Effector memory CD8-positive, alpha-beta T cell (primary cell): ENCODE measurements around the gene RIC8B.
"Not testable (repeated sequence)": the region's sequence is repeated elsewhere in the genome, so short reads cannot be mapped to it uniquely, and the experiment has no call there.

Experiments used
- ATAC-seq: fragments of 150-1000 bp; cut with Tn5 transposase; replicated peaks from 2 replicates; pipeline ENCODE4 v1.10.0; 2021; ENCODE audit warnings: mild to moderate bottlenecking, moderate library complexity
- DNase-seq, 3 experiments: peaks; one replicate each; pipeline ENCODE4 v3.0.0; 2021
- H3K27ac Mint-ChIP-seq, 2 donors: one replicate each; pipeline ENCODE4 v1.8.0; 2022; ENCODE audit warnings: mild to moderate bottlenecking in 2 of 2, mixed read lengths in 2 of 2, moderate library complexity in 2 of 2
- H3K27me3 Mint-ChIP-seq, 2 donors: one replicate each; pipeline ENCODE4 v1.8.0; 2022; ENCODE audit warnings: mixed read lengths in 2 of 2
- H3K36me3 Mint-ChIP-seq: one replicate; pipeline ENCODE4 v1.8.0; 2022; ENCODE audit warnings: mild to moderate bottlenecking, moderate library complexity, mixed read lengths; ENCODE audit not compliant: insufficient read depth
- H3K4me1 Mint-ChIP-seq, 2 donors: one replicate each; pipeline ENCODE4 v1.8.0; 2022; ENCODE audit warnings: low read depth in 2 of 2, mixed read lengths in 2 of 2
- H3K4me3 Mint-ChIP-seq, 2 donors: one replicate each; pipeline ENCODE4 v1.8.0; 2022; ENCODE audit warnings: mild to moderate bottlenecking in 2 of 2, mixed read lengths in 2 of 2, moderate library complexity in 2 of 2
- H3K9me3 Mint-ChIP-seq, 2 donors: one replicate each; pipeline ENCODE4 v1.8.0; 2022; ENCODE audit warnings: mixed read lengths in 2 of 2
- total RNA-seq, 9 experiments: gene quantifications; one replicate each; lab custom pipeline; 2026; lab: John Stamatoyannopoulos, UW

Gene RIC8B, protein sequence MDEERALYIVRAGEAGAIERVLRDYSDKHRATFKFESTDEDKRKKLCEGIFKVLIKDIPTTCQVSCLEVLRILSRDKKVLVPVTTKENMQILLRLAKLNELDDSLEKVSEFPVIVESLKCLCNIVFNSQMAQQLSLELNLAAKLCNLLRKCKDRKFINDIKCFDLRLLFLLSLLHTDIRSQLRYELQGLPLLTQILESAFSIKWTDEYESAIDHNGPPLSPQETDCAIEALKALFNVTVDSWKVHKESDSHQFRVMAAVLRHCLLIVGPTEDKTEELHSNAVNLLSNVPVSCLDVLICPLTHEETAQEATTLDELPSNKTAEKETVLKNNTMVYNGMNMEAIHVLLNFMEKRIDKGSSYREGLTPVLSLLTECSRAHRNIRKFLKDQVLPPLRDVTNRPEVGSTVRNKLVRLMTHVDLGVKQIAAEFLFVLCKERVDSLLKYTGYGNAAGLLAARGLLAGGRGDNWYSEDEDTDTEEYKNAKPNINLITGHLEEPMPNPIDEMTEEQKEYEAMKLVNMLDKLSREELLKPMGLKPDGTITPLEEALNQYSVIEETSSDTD
- 15.5 to 50.1 (median 22.3) reads per million in 9 experiments for total RNA-seq

DNA sequence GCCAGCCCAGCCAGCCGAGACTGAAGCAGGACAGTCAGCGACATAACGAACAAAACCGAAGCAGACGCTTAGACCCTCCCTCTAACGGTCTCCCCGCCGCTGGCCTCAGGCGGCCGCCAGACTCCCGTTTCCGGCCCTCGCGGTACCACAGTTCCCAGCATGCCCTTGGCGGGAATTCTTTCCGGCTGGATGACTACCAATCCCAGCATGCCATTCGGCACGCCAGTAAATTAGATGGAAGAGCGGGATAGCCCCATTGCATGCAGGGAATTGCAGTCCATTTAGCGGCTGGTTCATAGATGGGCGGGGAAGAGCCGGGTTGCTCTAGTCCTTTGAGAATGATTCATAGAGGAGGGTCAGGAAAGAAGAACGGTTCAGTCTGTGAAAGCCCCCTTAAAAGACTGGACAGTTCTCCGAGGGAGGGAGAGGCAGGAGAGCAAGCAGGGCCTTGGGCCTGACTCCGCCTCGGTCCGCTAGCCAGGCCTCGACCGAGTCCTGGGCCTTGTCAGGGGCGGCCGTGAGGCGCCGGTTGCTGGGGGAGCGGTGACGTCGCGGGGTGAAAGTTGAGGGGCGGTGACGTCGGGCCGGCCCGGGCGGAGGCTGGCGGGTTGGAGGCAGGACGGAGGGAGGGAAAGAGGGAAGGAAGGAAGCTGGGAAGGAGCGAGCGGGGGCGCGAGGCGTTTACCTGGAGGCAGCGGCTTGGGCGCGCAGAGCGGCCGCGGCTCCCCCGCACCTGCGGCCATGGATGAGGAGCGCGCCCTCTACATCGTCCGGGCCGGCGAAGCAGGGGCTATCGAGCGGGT is at the start of gene RIC8B:
Gene RIC8B, plus strand, starts transcription at position 678 of the 803 bp plus-strand sequence. Its CDS starts 64 bp downstream, at position 742.
- Mint-ChIP-seq H3K27ac (peak within 1 kb of the TSS; percentile 99 to 100), H3K27me3 (no peaks in the 10 kb centered on the region), H3K36me3 (peaks cover 4% of the 10 kb centered on the region), H3K4me1 (peaks cover 34 to 37% of the 10 kb centered on the region in 2 donors), H3K9me3 (no peaks in the 10 kb centered on the region), H3K4me3 (peak within 1 kb of the TSS; percentile 93 to 95)
- DNase-seq (peak; percentile 59 to 73 (median 69)), ATAC-seq (peak; percentile 79)

DNA sequence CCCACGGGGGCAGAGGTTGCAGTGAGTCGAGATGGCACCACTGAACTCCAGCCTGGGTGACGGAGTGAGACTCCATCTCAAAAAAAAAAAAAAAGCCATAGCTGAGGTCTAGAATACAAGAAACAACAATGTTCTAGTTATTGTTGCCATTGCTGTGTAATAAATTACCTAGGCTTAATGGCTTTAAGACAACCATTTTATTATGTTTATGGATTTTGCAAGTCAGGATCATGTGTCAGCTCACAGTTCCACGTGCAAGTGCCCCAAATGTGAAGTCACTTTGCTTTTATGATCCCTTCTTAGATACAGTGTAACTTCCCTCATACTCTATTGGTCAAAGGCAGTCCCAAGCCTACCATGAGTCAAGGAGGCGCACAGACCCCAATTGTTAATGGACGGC is 49.5 kb upstream of the RIC8B start:
- Mint-ChIP-seq H3K27ac (no peak overlapping the region), H3K4me1 (peaks cover 0 to 3% of the 10 kb centered on the region in 2 donors), H3K36me3 (no peaks in the 10 kb centered on the region), H3K27me3 (peaks cover 6% of the 10 kb centered on the region in 2 donors), H3K9me3 (no peaks in the 10 kb centered on the region), H3K4me3 (no peak overlapping the region)
- ATAC-seq, result no peak
- DNase-seq, result no peak

DNA sequence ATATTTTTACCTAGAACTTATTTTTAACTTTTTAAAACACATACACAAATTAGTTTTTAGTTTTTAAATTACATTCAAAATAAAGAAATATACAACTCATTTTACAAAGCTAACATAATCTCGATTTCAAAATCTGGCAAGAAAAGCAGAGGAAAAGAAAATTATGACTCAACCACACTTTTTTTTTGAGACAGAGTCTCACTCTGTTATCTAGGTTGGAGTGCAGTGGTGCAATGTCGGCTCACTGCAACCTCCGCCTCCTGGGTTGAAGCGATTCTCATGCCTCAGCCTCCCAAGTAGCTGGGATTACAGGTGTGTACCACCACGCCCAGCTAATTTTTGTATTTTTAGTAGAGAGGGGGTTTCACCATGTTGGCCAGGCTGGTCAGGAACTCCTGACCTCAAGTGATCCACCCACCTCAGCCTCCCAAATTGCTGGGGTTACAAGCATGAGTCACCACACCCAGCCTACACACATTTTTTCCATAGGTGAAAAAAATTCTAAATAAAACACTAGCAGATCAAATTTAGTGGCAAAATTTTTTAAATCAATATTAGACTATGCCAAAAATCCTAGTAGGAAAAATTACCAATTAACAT is 47.8 kb upstream of the RIC8B start:
- not testable (repeated sequence) for ATAC-seq, DNase-seq, H3K27ac Mint-ChIP-seq, H3K4me3 Mint-ChIP-seq, H3K36me3 Mint-ChIP-seq, H3K4me1 Mint-ChIP-seq, H3K27me3 Mint-ChIP-seq, H3K9me3 Mint-ChIP-seq

DNA sequence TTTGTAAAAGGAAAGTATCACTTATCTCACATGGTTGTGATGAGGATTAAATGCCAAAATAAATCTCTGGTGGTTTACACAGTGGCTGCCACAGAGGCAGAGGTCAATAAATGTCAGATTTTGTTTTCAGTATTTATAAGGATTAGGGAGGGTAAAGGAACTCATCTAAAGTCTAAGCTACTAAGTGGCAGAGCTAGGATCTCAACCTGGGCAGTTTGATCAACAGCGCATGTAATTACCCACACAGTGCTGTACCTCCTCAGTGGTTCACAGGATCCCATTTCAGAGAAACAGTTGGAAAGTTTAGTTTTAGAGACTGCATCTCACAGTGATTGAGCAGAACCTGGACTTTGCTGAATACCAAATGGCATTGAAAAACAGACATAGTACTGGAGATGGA is 44.9 kb upstream of the RIC8B start:
- DNase-seq (no peak), ATAC-seq (no peak)
- no peak overlapping the region for H3K27ac Mint-ChIP-seq
- H3K9me3 Mint-ChIP-seq, result no peaks in the 10 kb centered on the region
- no peak overlapping the region for H3K4me3 Mint-ChIP-seq
- H3K36me3 Mint-ChIP-seq, result no peaks in the 10 kb centered on the region
- peaks cover 0 to 1% of the 10 kb centered on the region in 2 donors for H3K4me1 Mint-ChIP-seq
- H3K27me3 Mint-ChIP-seq, result no peaks in the 10 kb centered on the region

DNA sequence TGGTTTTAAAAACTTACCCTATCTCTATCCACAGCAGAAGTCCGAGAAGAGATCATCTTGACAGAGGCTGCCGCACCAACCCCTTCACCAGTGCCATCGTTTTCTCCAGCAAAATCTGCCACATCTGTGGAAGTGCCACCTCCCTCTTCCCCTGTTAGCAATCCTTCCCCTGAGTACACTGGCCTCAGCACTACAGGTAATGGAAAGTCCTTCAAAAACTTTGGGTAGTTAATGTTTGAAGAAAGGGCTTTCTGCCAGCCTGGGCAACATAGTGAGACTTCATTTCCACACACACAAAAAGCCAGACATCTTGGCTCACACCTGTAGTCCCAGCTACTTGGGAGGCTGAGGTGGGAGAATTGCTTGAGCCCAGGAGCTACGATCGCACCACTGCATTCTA is 41.6 kb upstream of the RIC8B start:
- Mint-ChIP-seq H3K27me3 (no peaks in the 10 kb centered on the region), H3K4me3 (no peak overlapping the region), H3K36me3 (no peaks in the 10 kb centered on the region), H3K4me1 (no peaks in the 10 kb centered on the region), H3K27ac (no peak overlapping the region), H3K9me3 (no peaks in the 10 kb centered on the region)
- no peak for DNase-seq
- no peak for ATAC-seq

DNA sequence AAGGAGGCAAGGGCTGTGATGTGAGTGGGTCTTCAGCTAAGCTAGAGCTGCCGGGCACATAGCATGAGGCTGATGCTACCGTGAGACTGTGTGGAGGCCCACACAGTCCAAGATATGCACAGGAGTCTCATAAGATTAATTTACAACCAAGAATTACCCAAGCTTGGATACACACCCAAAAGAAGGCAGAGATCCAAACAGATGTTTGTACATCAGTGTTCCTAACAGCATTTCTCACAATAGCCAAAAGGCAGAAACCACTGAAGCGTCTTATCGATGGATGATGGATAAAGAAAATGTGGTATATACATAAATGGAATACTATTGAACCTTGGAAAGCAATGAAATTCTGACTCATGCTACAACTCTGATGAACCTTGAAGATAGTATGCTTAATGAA is 40.8 kb upstream of the RIC8B start:
- no peaks in the 10 kb centered on the region for H3K4me1 Mint-ChIP-seq
- no peak overlapping the region for H3K4me3 Mint-ChIP-seq
- DNase-seq (no peak), ATAC-seq (no peak)
- no peaks in the 10 kb centered on the region for H3K9me3 Mint-ChIP-seq
- H3K27ac Mint-ChIP-seq, result peak overlapping the region in 1 of 2 donors; percentile 1
- no peaks in the 10 kb centered on the region for H3K36me3 Mint-ChIP-seq
- no peaks in the 10 kb centered on the region for H3K27me3 Mint-ChIP-seq

DNA sequence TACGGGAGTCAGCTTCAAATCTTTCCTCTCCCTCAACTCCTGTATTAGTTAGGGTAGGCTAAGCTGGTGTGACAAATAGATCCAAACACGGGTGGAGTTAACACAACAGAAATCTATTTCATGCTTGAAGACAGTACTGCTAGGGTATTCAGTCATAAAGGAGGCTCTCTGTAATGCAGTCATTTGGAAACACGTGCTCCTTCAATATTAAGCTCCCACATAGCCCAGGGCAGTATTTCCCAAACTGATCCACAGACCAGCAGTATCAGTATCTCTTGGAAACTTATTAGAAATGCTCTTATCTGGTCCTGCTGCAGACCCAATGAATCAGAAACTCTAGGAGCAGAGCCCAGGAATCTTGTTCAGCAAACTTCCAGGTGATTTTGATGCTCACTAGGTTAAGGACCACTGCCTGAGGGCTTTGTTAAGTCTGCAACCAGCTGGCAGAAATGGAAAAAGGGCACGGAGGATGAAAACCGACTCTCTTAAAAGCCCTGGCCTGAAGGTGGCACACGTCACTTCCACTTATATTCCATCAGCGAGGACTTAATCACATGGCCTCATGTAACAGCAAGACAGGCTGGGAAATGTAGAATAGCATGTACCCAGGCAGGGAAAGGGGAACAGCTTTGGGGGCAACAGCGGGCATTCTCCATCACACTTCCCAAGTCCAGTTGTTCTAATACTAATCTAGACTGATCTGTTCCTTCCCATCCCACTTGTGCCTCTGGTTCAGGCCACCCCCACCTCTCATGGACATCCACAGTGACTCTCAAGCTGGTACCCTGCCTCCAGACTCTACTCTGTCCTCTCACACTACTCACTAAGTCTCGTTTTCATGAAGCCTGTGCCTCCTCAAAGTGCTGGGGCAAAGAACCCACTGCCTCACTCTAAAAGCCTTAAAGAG is 38.2 kb upstream of the RIC8B start:
- peaks cover 0 to 5% of the 10 kb centered on the region in 2 donors for H3K27me3 Mint-ChIP-seq
- H3K9me3 Mint-ChIP-seq, result no peaks in the 10 kb centered on the region
- H3K4me1 Mint-ChIP-seq, result no peaks in the 10 kb centered on the region
- peak; percentile 24 for ATAC-seq
- no peaks in the 10 kb centered on the region for H3K36me3 Mint-ChIP-seq
- no peak overlapping the region for H3K27ac Mint-ChIP-seq
- no peak for DNase-seq
- H3K4me3 Mint-ChIP-seq, result no peak overlapping the region

DNA sequence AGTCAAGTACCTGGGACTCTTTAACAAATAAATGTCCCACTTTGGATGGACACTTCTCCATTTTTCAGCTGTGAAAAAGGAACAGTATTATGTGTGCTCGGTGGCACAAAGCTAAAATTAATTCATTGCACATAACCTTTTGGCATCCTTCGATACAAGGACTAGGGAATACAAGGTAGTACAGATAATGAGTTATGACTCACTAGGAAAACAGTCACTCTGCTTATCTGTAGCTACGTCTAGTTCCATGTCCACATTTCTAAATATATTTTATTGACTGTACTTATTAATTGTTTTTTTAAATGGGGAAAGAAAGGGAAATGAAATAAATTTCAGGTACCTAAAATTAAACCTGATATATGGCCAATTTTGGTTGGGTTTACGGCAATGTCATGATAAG is 35.2 kb upstream of the RIC8B start:
- DNase-seq (no peak), ATAC-seq (no peak)
- Mint-ChIP-seq H3K36me3 (no peaks in the 10 kb centered on the region), H3K4me3 (no peak overlapping the region), H3K27ac (no peak overlapping the region), H3K4me1 (no peaks in the 10 kb centered on the region), H3K9me3 (no peaks in the 10 kb centered on the region), H3K27me3 (peaks cover 0 to 5% of the 10 kb centered on the region in 2 donors)

DNA sequence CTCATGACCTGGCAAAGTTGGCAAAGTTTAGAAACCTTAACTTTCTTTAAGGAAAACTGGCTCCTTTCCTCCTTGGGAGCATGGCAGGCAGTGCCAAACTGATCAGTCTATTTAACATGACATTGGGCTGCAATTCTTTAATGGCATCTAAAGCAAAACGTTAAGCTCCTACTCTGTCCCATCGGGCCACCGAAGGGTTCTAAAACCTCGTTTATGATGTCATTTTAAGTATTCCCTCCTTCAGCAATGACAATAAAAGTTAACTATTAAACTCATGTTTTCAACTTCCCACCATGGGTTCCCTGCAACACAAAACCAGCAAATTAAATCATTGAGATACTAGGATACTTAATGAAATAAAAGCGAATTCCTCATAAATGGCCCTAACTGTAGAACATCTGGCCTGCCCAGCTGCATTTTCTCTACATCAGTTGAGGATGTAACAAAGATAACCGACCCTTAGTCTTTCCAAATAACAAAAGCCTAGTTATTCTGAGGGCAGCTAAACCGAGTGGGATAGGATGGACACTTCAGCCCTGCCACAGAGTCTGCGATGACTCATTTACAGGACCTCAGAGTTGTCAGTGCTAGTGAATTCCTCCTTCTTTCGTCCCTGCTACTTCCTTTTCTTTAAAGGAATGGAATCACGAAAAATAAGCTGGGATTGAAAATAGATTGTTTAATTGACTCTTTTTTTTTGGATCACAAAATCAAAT is 34.5 kb upstream of the RIC8B start:
- Mint-ChIP-seq H3K27me3 (peaks cover 0 to 5% of the 10 kb centered on the region in 2 donors), H3K36me3 (no peaks in the 10 kb centered on the region), H3K27ac (no peak overlapping the region), H3K9me3 (no peaks in the 10 kb centered on the region), H3K4me3 (no peak overlapping the region), H3K4me1 (no peaks in the 10 kb centered on the region)
- ATAC-seq (no peak), DNase-seq (no peak)

DNA sequence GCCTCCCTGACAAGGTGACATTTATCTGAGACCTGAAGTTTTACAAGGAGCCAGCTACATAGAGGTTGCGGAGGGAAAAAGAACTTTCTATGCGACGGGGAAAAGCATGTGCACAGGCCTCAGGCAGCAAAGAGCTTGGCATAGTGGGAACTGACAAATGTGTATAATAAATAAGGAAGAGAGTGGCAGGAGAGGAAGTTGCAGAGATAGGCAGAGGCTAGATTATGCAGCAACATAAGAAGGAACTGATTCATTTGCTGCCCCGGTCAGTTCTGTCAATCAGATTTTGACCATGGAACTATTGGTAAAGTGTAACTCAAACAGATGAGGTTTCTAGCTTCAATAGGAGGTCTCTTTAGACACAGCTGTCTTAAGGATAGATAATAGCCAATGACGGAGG is 33.7 kb upstream of the RIC8B start:
- H3K27me3 Mint-ChIP-seq, result peaks cover 0 to 5% of the 10 kb centered on the region in 2 donors
- H3K27ac Mint-ChIP-seq, result no peak overlapping the region
- no peak for DNase-seq
- H3K36me3 Mint-ChIP-seq, result no peaks in the 10 kb centered on the region
- no peak overlapping the region for H3K4me3 Mint-ChIP-seq
- no peaks in the 10 kb centered on the region for H3K4me1 Mint-ChIP-seq
- no peaks in the 10 kb centered on the region for H3K9me3 Mint-ChIP-seq
- ATAC-seq, result no peak

DNA sequence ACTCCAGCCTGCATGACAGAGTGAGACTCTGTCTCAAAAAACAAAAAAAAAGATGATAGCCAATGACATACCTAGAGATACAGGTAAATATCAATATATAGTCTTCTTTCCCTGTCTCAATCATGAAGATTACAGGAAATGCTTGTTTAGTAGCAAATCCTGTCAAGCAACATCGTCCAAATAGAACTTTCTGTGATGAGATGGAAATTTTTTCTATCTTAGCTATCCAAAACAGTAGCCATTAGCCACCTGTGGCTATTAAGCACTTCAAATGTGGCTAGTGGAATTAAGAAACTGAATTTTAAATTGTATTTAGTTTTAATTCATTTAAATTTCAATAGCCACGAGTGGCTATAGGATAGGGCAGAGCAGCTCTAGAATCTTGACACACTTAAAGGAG is 33.2 kb upstream of the RIC8B start:
- no peak for ATAC-seq
- no peaks in the 10 kb centered on the region for H3K4me1 Mint-ChIP-seq
- H3K36me3 Mint-ChIP-seq, result no peaks in the 10 kb centered on the region
- no peaks in the 10 kb centered on the region for H3K9me3 Mint-ChIP-seq
- peaks cover 0 to 5% of the 10 kb centered on the region in 2 donors for H3K27me3 Mint-ChIP-seq
- no peak for DNase-seq
- no peak overlapping the region for H3K27ac Mint-ChIP-seq
- no peak overlapping the region for H3K4me3 Mint-ChIP-seq

DNA sequence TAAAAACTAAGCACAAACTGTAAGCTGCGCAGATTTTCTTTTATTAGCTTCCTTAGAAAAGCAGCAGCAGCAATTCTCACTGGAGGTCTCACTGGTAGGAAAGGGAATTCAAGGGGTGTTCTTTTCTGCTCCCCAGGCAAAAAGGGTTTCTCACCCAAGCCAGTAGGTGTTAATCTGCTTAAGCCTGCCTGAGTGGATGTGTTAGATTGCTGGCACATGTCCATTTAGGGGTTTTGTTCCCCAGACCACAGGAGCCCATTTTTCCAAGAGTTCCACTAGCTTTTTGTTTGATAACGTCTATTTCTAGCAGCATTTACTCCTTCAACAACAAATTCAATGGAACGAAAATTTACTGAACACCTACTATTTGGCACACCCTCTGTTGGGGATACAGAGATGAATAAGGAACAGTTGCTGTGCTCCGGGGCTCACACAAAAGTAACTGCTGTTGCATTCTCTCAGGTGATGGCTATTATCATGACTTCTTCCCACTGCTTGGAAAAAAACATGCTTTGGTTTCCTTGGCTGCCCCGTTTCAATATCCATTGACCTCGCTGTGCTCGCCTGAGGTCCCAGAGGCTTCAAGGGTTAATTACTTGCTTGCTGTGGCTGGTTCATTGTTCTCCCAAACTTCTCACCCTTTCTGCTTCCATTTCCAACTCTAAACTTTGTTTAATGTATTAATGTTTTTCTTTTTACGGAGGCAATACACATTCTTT is 31.1 kb upstream of the RIC8B start:
- DNase-seq (no peak), ATAC-seq (no peak)
- H3K27ac Mint-ChIP-seq, result no peak overlapping the region
- peaks cover 15 to 16% of the 10 kb centered on the region in 2 donors for H3K4me1 Mint-ChIP-seq
- peaks cover 7% of the 10 kb centered on the region for H3K36me3 Mint-ChIP-seq
- H3K27me3 Mint-ChIP-seq, result peaks cover 0 to 5% of the 10 kb centered on the region in 2 donors
- no peaks in the 10 kb centered on the region for H3K9me3 Mint-ChIP-seq
- no peak overlapping the region for H3K4me3 Mint-ChIP-seq
